Esophagus squamous epithelium (tissue), 4 donors: Measurements from ENCODE around the gene ACTR3.

Source experiments
- CTCF ChIP-seq, 6 experiments: fragments of 450-650 bp in 4 of 6; fragments of 200-600 bp in 2 of 6; sonication (generic) in 2 of 6; IDR thresholded peaks; one replicate each; pipeline ENCODE4 v1.5.1; 2016 to 2019; ENCODE audit warnings: antibody characterized with exemption in 6 of 6, mild to moderate bottlenecking in 4 of 6, moderate library complexity in 4 of 6
- POLR2A ChIP-seq, 4 donors: fragments of 450-650 bp; IDR thresholded peaks; one replicate each; pipeline ENCODE4 v1.6.1; 2017; ENCODE audit warnings: antibody characterized with exemption in 4 of 4, mild to moderate bottlenecking in 4 of 4, moderate library complexity in 3 of 4

GRCh38 chr2:113977660-113978523 lies 88.0 kb downstream of the ACTR3 start:
- peak in 3 of 6 experiments; percentile 16 to 44 (median 30) for TF ChIP-seq CTCF (IDR thresholded peaks at IDR 0.05)
- TF ChIP-seq POLR2A (IDR thresholded peaks at IDR 0.05), result no peak
